H1 (cell line): Measurements from ENCODE around the gene SPDYE3. TPM values are rescaled to one million over a fixed set of nuclear protein-coding genes. Genes with fewer than 3 reads are reported as not detected.

ENCODE experiments used
- CTCF ChIA-PET: fragments of 300-600 bp; sonication (Branson Sonifier 250); formaldehyde crosslinking; loops from one replicate; lab custom pipeline; 2021; ENCODE audit not compliant: partially characterized antibody; lab: Charles Lee
- POLR2A ChIA-PET: fragments of 300-600 bp; sonication (Branson Sonifier 250); formaldehyde crosslinking; loops from one replicate; lab custom pipeline; 2021; ENCODE audit warnings: inconsistent platforms; ENCODE audit not compliant: partially characterized antibody; lab: Charles Lee
- DNase-seq, 2 experiments: peaks; one replicate each; pipeline versions ENCODE4 v3.0.0 to v3.0.0-alpha.2; 2010 to 2022; ENCODE audit warnings: low spot score in 2 of 2, low read depth in 1 of 2, mixed read lengths in 1 of 2
- FAIRE-seq: peaks from 2 replicates; lab custom pipeline; 2011; peaks lifted over from hg19 to GRCh38; lab: Jason Lieb, UNC
- H2AFZ ChIP-seq: 2 replicates; pipeline ENCODE4 v1.8.1; 2012; ENCODE audit warnings: low read length, inconsistent platforms
- H2AK5ac ChIP-seq: 2 replicates; pipeline ENCODE4 v1.6.1; 2013; ENCODE audit warnings: low read depth, low read length
- H2BK120ac ChIP-seq: replicated peaks from 2 replicates; pipeline ENCODE3; 2013; ENCODE audit warnings: low read depth, low read length, inconsistent platforms
- H2BK12ac ChIP-seq: 2 replicates; pipeline ENCODE4 v1.6.1; 2013; ENCODE audit warnings: low read depth, low read length
- H2BK15ac ChIP-seq: 2 replicates; pipeline ENCODE4 v1.6.1; 2013; ENCODE audit warnings: low read length
- H2BK20ac ChIP-seq: 2 replicates; pipeline ENCODE4 v1.6.1; 2013; ENCODE audit warnings: low read length
- H2BK5ac ChIP-seq: 2 replicates; pipeline ENCODE4 v1.6.1; 2013; ENCODE audit warnings: low read depth, low read length
- H3K14ac ChIP-seq: 2 replicates; pipeline ENCODE4 v1.6.1; 2013; ENCODE audit warnings: inconsistent platforms; ENCODE audit not compliant: insufficient read length
- H3K18ac ChIP-seq: 2 replicates; pipeline ENCODE4 v1.6.1; 2013; ENCODE audit warnings: low read length; ENCODE audit errors: extremely low read depth
- H3K23ac ChIP-seq: 2 replicates; pipeline ENCODE4 v1.6.1; 2013; ENCODE audit warnings: inconsistent platforms; ENCODE audit not compliant: insufficient read length
- H3K23me2 ChIP-seq: 2 replicates; pipeline ENCODE4 v1.6.1; 2013; ENCODE audit warnings: low read depth, low read length
- H3K27ac ChIP-seq: 2 replicates; pipeline ENCODE4 v1.6.1; 2011; ENCODE audit warnings: low read depth, low read length, inconsistent platforms
- H3K27me3 ChIP-seq, 4 experiments: replicated peaks in 1 of 4; 1 replicate in 1 of 4; 2 replicates in 3 of 4; pipeline versions ENCODE4 v1.6.1 to v1.8.1; 2011 to 2013; ENCODE audit warnings: low read length in 3 of 4, mild to moderate bottlenecking in 3 of 4, inconsistent platforms in 2 of 4, mixed read lengths in 2 of 4, moderate library complexity in 1 of 4; ENCODE audit not compliant: control insufficient read depth in 3 of 4, insufficient read depth in 3 of 4; ENCODE audit errors: extremely low read depth in 1 of 4
- H3K36me3 ChIP-seq, 4 experiments: 2 replicates each; pipeline versions ENCODE4 v1.6.1 to v1.8.1; 2011 to 2013; ENCODE audit warnings: mild to moderate bottlenecking in 4 of 4, low read length in 3 of 4, moderate library complexity in 2 of 4, control low read depth in 1 of 4, inconsistent platforms in 1 of 4; ENCODE audit not compliant: insufficient read depth in 4 of 4, control insufficient read depth in 2 of 4
- H3K4ac ChIP-seq: replicated peaks from 2 replicates; pipeline ENCODE3; 2013; ENCODE audit warnings: low read length, low read depth, mixed read lengths, inconsistent platforms; ENCODE audit not compliant: insufficient read length
- H3K4me1 ChIP-seq, 4 experiments: replicated peaks in 1 of 4; 1 replicate in 1 of 4; 2 replicates in 3 of 4; pipeline versions ENCODE4 v1.6.1 to v1.8.1; 2011 to 2013; ENCODE audit warnings: low read length in 3 of 4, inconsistent platforms in 2 of 4, mixed read lengths in 1 of 4; ENCODE audit not compliant: insufficient read depth in 4 of 4, control insufficient read depth in 3 of 4
- H3K4me2 ChIP-seq, 2 experiments: 2 replicates each; pipeline versions ENCODE4 v1.6.1 to v1.8.1; 2011 to 2013; ENCODE audit warnings: low read depth in 2 of 2, low read length in 2 of 2, control low read depth in 1 of 2, inconsistent platforms in 1 of 2, mild to moderate bottlenecking in 1 of 2; ENCODE audit not compliant: insufficient read depth in 1 of 2
- H3K4me3 ChIP-seq, 4 experiments: fragments of 200-600, 300-600 bp in 1 of 4; sonication (generic), shearing (Covaris generic), sonication (Bioruptor Twin) in 1 of 4; 2 replicates each; pipeline versions ENCODE4 v1.5.1 to v1.8.1; 2011 to 2016; ENCODE audit warnings: low read length in 4 of 4, low read depth in 3 of 4, control low read depth in 2 of 4, inconsistent platforms in 2 of 4, mild to moderate bottlenecking in 2 of 4, mixed read lengths in 1 of 4, moderate library complexity in 1 of 4; ENCODE audit not compliant: insufficient read depth in 2 of 4; ENCODE audit errors: extremely low read depth in 1 of 4
- H3K56ac ChIP-seq: replicated peaks from 2 replicates; pipeline ENCODE3; 2013; ENCODE audit warnings: low read depth, mild to moderate bottlenecking, mixed read lengths, low read length, inconsistent platforms; ENCODE audit not compliant: insufficient read length
- H3K79me1 ChIP-seq: 2 replicates; pipeline ENCODE4 v1.6.1; 2013; ENCODE audit warnings: low read depth, low read length, control low read depth
- H3K79me2 ChIP-seq, 2 experiments: 2 replicates each; pipeline versions ENCODE4 v1.6.1 to v1.8.1; 2012 to 2013; ENCODE audit warnings: low read length in 2 of 2, mild to moderate bottlenecking in 2 of 2, inconsistent platforms in 1 of 2; ENCODE audit not compliant: insufficient read depth in 2 of 2, control insufficient read depth in 1 of 2
- H3K9ac ChIP-seq, 4 experiments: replicated peaks in 1 of 4; 1 replicate in 1 of 4; 2 replicates in 3 of 4; pipeline versions ENCODE4 v1.6.1 to v1.8.1; 2011 to 2013; ENCODE audit warnings: low read depth in 3 of 4, low read length in 3 of 4, control low read depth in 2 of 4, mild to moderate bottlenecking in 2 of 4, moderate library complexity in 2 of 4, inconsistent platforms in 1 of 4; ENCODE audit errors: extremely low read depth in 1 of 4
- H3K9me3 ChIP-seq, 2 experiments: 2 replicates each; pipeline versions ENCODE4 v1.6.1 to v1.8.1; 2012 to 2013; ENCODE audit warnings: mild to moderate bottlenecking in 2 of 2, moderate library complexity in 2 of 2, control low read depth in 1 of 2, inconsistent platforms in 1 of 2, low read depth in 1 of 2, low read length in 1 of 2, mixed read lengths in 1 of 2; ENCODE audit not compliant: insufficient read depth in 2 of 2
- H4K20me1 ChIP-seq, 2 experiments: replicated peaks in 1 of 2; 2 replicates each; pipeline versions ENCODE3 to v1.8.1; 2011 to 2013; ENCODE audit warnings: inconsistent platforms in 2 of 2, low read length in 2 of 2, mild to moderate bottlenecking in 1 of 2; ENCODE audit not compliant: insufficient read depth in 2 of 2, control insufficient read depth in 1 of 2
- H4K5ac ChIP-seq: 2 replicates; pipeline ENCODE4 v1.6.1; 2013; ENCODE audit warnings: low read length, low read depth, mixed read lengths, inconsistent platforms; ENCODE audit not compliant: insufficient read length
- H4K8ac ChIP-seq: 2 replicates; pipeline ENCODE4 v1.8.0; 2013; ENCODE audit warnings: mild to moderate bottlenecking, moderate library complexity, low read length, inconsistent platforms; ENCODE audit not compliant: insufficient read depth; ENCODE audit errors: extremely low read depth
- H4K91ac ChIP-seq: replicated peaks from 2 replicates; pipeline ENCODE3; 2013; ENCODE audit warnings: low read length, mixed read lengths, inconsistent platforms; ENCODE audit not compliant: insufficient read length
- ATF2 ChIP-seq: IDR thresholded peaks from 2 replicates; pipeline ENCODE4 v1.6.1; 2012; ENCODE audit warnings: low read length, inconsistent platforms
- BACH1 ChIP-seq: IDR thresholded peaks from 2 replicates; pipeline ENCODE4 v1.6.1; 2012; ENCODE audit warnings: low read length, improper control_type of control experiment
- EP300 ChIP-seq, 2 experiments: IDR thresholded peaks; 1 replicate in 1 of 2; 2 replicates in 1 of 2; pipeline ENCODE4 v1.6.1; 2011 to 2012; ENCODE audit warnings: low read depth in 2 of 2, low read length in 2 of 2, mild to moderate bottlenecking in 2 of 2, borderline replicate concordance in 1 of 2, inconsistent platforms in 1 of 2, moderate library complexity in 1 of 2
- KDM1A ChIP-seq: fragments of 200-600, 300-600 bp; sonication (generic); IDR thresholded peaks from 2 replicates; pipeline ENCODE4 v1.7.1; 2016; ENCODE audit warnings: mild to moderate bottlenecking, low read length, borderline replicate concordance
- MAX ChIP-seq: IDR thresholded peaks from 2 replicates; pipeline ENCODE4 v1.6.1; 2012; ENCODE audit warnings: inconsistent platforms
- PHF8 ChIP-seq: fragments of 200-600 bp; sonication (generic); conservative IDR thresholded peaks from 2 replicates; pipeline ENCODE4 v1.7.1; 2012; ENCODE audit warnings: low read depth, mild to moderate bottlenecking, inconsistent platforms, low read length, moderate library complexity
- POU5F1 ChIP-seq: IDR thresholded peaks from 2 replicates; pipeline ENCODE4 v1.6.1; 2011; ENCODE audit warnings: low read depth, mild to moderate bottlenecking, low read length, moderate library complexity
- SAP30 ChIP-seq: fragments of 300-600 bp; sonication (generic); IDR thresholded peaks from 2 replicates; pipeline ENCODE4 v1.7.1; 2012; ENCODE audit warnings: low read length, moderate library complexity, mild to moderate bottlenecking, inconsistent platforms; ENCODE audit not compliant: insufficient read depth, insufficient replicate concordance
- SP1 ChIP-seq: IDR thresholded peaks from 2 replicates; pipeline ENCODE4 v1.6.1; 2011; ENCODE audit warnings: low read depth, low read length
- SP2 ChIP-seq: IDR thresholded peaks from 2 replicates; pipeline ENCODE4 v1.6.1; 2012; ENCODE audit warnings: mild to moderate bottlenecking, low read length, inconsistent platforms
- TCF12 ChIP-seq: IDR thresholded peaks from 2 replicates; pipeline ENCODE4 v1.6.1; 2011; ENCODE audit warnings: low read depth, mild to moderate bottlenecking, low read length
- WGBS, 2 experiments: shearing (Covaris generic) in 1 of 2; methylation state at CpG; one replicate each; pipeline versions ENCODE4 v1.1.6 to v1.1.7; 2013 to 2015; ENCODE audit warnings: low lambda C conversion rate in 2 of 2, mixed read lengths in 2 of 2, inconsistent platforms in 1 of 2, low coverage in 1 of 2, missing lambda C conversion rate in 1 of 2; ENCODE audit not compliant: insufficient replicate concordance in 2 of 2, insufficient coverage in 1 of 2, insufficient read length in 1 of 2; ENCODE audit errors: extremely low coverage in 1 of 2, missing lambda C conversion rate in 1 of 2; 5-methylcytosine and 5-hydroxymethylcytosine counted together
- polyA plus RNA-seq, 7 experiments: library from polyadenylated mRNA; depleted of rRNA in 3 of 7; stranded (reverse) in 5 of 7; unstranded in 2 of 7; fragments of >200 nt in 5 of 7; fragments of 200-250 nt in 2 of 7; gene quantifications; 1 replicate in 5 of 7; 2 replicates in 1 of 7; 4 replicates in 1 of 7; pipeline versions ENCODE4 v1.2.1 to v1.2.3, GENCODE V29; 2011 to 2013; ENCODE audit warnings: missing spikeins in 2 of 7, mixed read lengths in 2 of 7
- total RNA-seq: library from RNA; stranded (reverse); fragmentation: NEBNext Ultra II Directional; extraction: Animal tissue kit (Norgen Biotek cat#: 25700); gene quantifications from 2 replicates; pipeline ENCODE4 v1.2.1, GENCODE V29; 2021

Gene SPDYE3
- total and polyA plus RNA-seq, 2 of the 8 experiments (the other 6 are each of a cell fraction or from before 2014, with no cell fraction given), result not detected

- Histone ChIP-seq H4K8ac (no peak overlapping the region), H3K14ac (no peak overlapping the region), H2BK5ac (peak overlapping the region; percentile 36; the same call in 1 of the 2 replicates), H3K23me2 (no peaks in the 10 kb centered on the region), H2BK20ac (no peak overlapping the region), H3K9me3 (no peaks in the 10 kb centered on the region), H3K18ac (no peak overlapping the region; the same call in 1 of the 2 replicates), H3K9ac (no peak overlapping the region), H2BK12ac (no peak overlapping the region), H3K79me1 (peaks cover 2% of the 10 kb centered on the region; the same call in 1 of the 2 replicates), H4K5ac (no peak overlapping the region), H2AK5ac (no peak overlapping the region), H4K91ac (no peak overlapping the region), H4K20me1 (no peaks in the 10 kb centered on the region), H3K4ac (no peak overlapping the region), H3K27ac (peak overlapping the region; percentile 34; the same call in 1 of the 2 replicates), H2AFZ (no peak overlapping the region), H3K4me1 (peaks cover 0 to 31% (median 19%) of the 10 kb centered on the region in 4 experiments; a peak in 6 of 7 replicates), H3K4me3 (peak overlapping the region in 1 of 4 experiments; percentile 29; a peak in 2 of 8 replicates), H3K27me3 (0 out of 7 replicates have a peak, but pooled peaks cover 0 to 2% (median 0%) of the 10 kb centered on the region in 4 experiments), H2BK120ac (no peak overlapping the region), H3K23ac (no peak overlapping the region), H3K79me2 (no peaks in the 10 kb centered on the region), H3K4me2 (peak overlapping the region; percentile 48 to 63), H3K36me3 (peaks cover 0 to 16% (median 0%) of the 10 kb centered on the region in 4 experiments; a peak in 1 of 8 replicates), H2BK15ac (no peak overlapping the region; the same call in 1 of the 2 replicates), H3K56ac (no peak overlapping the region)
- FAIRE-seq, result no peak
- peak in 1 of 2 experiments; percentile 34 for DNase-seq
- ChIA-PET POLR2A (interaction anchor here (0.6 to 3.7 kb wide), 10 partner anchors 11 to 320 kb away, joined by 3 to 21 read pairs (median 4); partner anchors contain the start of gene MEPCE), CTCF (interaction anchor here (0.8 to 1.7 kb wide), 3 partner anchors 15 to 86 kb away, joined by 3 to 4 read pairs (median 3); no protein-coding TSS in a partner anchor)
- WGBS, 2 experiments, result 7% methylated on average over 4 of the region's 4 CpGs; no CpG with 5 or more reads in 1 of the 2 experiments
- TF ChIP-seq TCF12, result no peak
- TF ChIP-seq EP300 (IDR thresholded peaks at IDR 0.05; ENCODE audit: borderline replicate concordance in 1 of 2, low read depth in 2 of 2, low read length in 2 of 2), result no peak
- peak; percentile 10; the same call in 1 of the 2 replicates for TF ChIP-seq KDM1A
- TF ChIP-seq POU5F1, result peak; percentile 85
- no peak for TF ChIP-seq SP2
- TF ChIP-seq BACH1, result no peak
- no peak for TF ChIP-seq SAP30
- no peak for TF ChIP-seq MAX
- no peak for TF ChIP-seq SP1
- peak; percentile 62; the same call in 1 of the 2 replicates for TF ChIP-seq ATF2
- TF ChIP-seq PHF8, result no peak
Observed at GRCh38 chr7:100370303-100370702, 62.8 kb downstream of the SPDYE3 start.
